CD1c-positive myeloid dendritic cell (primary cell): ENCODE results near the gene LCN2.
"Not testable (repeated sequence)": the region's sequence is repeated elsewhere in the genome, so short reads cannot be mapped to it uniquely, and the experiment has no call there.

Source experiments
- DNase-seq: peaks from one replicate; pipeline ENCODE4 v3.0.0-alpha.2; 2016; ENCODE audit errors: extremely low spot score

The LCN2 gene

DNA sequence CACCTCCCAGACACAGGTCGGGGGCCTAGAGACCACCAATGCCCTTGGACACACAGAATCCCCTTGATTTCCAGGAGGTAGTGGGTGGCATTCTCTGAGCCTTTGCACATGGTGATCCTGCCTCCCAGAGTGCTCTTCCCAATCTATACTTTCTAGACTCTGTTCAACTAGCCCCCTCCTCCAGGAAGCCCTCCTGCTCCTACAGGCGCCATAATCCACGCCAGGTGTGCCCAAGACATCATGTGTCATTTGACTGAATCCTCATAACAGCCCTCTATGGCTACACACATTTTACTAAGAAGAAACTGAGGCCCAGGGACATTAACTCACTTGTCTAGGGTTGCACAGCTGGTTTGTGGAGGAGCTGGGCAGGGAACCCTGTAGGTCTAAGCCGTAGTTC, 18.0 kb downstream of the LCN2 start:
- DNase-seq: no peak

DNA sequence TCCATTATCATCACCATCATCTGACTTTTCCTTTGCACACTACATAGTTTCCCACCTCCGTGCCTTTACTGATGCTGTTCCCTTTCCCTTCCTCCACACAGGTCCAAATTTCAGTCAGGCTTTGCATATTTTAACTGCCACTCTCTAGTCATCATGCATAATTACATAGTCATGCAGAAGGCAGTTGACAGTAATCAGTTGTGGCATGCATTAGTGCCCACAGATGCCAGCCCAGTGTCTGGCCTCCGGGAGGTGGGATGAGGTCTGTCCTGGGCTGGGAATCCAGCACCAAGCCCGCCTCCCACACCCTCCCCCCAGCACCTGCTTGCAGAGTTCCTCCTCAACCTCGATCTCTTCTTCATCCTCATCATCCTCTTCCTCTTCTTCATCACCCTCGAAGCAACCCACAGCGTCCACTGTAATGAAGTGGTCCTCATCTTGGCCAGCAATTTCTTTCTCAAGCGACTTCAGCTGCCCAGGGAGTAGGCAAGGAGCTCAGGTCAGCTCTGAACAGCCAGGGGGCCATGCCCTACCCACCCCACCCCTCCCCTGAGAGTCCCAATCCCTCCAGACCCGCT, 19.6 kb downstream of the LCN2 start:
- DNase-seq: no peak

DNA sequence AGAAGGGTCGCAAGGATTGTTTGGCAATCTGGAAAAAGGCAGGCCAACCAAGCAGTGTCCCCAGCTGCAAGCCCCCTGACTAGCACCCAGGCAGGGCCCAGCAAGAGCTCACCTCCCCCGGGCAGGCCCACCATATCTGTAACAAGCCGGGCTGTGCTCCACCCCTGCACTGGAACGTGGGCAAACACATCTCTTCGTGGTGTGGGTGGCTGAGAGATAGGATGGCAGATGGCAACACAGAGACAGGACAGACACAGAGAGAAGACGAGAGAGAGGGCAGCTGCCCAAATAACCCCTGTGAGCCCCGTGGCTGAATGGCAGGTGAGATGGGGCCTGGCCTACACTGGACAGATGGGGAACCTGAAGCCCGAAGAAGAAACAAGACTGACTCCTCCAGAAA, 20.2 kb downstream of the LCN2 start:
- DNase-seq: no peak

DNA sequence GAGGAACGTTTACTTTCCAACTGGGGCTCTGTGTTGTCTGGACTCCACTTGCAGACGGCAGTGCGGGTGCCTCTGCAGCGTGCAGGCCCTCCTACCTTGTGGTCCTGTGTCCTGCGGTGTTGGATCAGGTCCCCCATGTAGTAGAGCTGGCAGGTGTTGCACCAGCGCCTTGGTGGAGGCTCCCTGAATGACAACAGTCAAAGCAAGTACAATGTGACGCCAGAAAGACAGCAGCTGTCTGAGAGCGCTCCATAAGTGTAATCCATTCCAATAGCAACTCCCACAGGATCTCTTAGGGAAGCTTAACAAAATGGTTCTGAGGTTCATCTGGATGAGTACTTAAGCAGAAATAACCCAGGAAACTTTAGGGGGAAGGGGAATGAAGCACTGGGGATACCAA, 20.7 kb downstream of the LCN2 start:
- no peak for DNase-seq

DNA sequence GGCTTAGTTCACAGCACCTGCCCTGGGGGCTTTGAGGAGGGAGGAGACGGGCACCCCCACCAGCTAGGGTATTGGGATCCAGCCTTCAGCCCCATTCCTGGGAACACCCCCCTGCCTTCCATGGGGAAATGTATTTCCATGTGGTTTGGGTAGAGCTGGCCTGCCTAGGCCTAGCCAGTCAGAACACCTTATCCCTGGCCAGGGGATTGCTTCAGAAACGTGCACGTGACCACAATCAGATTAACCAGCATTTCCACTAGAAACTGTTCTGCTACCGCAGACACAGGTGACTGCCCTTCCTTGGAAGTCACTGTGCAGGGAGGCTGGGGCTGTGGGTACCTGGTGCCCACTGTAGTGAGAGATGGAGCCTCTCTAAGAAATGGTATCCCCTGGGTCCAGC, 24.8 kb downstream of the LCN2 start:
- no peak for DNase-seq

DNA sequence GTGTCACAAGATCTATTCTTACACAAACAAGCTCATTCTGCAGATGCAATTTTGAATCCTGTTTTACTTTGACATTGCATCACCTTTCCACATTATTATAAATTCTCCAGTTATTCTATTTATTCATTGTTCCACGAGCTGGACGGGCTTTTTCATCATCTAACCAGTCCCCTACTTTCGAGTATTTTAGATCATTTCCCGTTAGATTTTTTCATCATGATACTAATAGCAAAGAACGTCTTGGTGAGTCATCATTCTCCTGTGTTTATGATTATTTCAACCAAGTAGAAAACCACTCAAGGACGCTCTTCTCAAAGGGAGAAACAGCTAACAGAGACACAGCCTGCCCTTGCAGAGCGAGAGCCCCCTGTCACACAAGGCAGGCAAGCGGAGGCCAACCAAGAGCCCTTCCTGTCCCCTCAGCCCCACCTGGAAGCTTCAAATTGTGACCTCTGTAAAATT, 25.9 kb downstream of the LCN2 start:
- DNase-seq: no peak

DNA sequence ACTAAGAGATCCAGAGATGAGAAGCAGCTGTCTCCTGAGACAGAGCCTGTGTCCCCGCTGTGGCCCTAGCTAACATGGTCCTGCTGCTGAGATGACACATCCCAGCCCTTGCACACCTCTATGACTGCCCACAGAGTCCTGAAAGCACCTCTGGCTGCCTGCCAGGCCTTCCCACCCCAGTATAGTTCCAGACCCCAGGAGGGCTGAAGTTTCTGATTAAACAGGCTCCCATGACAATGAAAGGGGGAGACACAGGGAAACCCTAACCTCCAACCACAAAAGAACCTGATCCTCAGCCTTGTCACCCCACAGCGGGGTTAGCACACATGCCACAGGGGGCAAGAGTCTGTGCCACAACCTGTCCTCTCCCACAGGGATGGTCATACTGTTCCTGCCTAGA, 26.5 kb downstream of the LCN2 start:
- DNase-seq: no peak

DNA sequence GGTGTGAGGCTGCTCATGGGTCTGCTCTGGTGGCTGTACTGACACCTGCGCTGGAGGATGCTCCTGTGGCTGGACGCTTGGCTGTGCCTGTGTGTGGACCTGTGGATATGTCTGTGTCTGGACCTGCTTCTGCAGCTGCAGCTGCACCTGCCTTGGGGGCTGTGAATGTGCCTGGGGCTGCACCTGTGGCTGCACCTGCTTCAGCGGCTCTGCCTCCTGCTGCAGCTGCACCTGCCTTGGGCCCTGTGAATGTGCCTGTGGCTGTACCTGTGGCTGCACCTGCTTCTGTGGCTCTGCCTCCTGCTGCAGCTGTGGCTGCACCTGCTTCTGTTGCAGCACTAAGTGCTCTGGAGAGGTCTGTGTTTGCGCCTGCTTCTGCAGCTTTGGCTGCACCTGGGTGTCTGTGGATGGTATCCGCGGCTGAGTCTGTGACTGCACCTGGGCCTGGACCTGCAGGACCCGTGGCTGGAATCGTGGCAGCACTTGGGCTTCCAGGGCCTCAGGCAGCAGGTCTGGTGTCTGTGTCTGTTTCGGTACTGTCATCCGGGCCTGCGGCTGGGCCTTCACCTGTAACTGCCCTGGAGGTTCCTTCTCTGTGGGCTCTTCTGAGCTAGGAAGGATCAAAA, 29.7 kb downstream of the LCN2 start:
- no peak for DNase-seq

DNA sequence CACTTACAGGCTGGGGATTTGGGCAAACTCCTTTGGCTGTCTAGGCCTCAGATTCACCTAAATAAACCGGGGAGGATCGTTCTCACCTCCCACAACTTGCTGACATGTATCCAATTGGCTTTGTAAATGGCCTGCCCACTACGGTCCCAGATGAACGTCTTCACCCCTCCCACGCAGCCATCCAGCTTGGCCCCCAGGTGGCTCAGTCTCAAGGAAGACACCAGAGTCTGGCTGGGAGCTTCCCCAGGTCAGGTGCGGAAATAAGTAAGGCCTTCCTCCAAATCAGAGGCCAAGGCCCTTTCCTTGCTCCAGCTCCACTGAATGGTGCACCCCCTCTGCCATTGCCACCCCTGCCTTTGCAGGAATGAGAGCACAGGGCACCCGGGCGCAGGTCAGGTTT, 30.7 kb downstream of the LCN2 start:
- DNase-seq: no peak

DNA sequence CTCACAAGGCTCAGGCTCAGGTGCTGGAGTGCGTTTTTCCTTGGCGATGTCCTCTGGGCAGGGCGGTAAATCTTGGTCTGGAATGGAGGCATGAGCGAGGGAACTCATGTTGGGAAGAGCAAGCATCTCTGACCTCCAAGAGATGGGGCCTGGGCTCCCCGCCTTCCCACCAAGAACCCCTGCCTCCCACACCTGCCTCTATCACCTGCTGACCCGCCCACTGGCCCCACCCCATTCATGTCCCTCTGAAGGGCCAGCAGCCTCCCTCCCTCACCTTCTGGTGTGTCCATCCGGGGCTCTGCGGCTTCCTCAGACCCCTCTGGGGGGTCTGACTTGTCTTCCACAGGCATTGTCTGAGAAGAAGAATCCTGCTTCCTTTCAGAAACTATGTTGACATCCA, 31.2 kb downstream of the LCN2 start:
- DNase-seq: no peak

DNA sequence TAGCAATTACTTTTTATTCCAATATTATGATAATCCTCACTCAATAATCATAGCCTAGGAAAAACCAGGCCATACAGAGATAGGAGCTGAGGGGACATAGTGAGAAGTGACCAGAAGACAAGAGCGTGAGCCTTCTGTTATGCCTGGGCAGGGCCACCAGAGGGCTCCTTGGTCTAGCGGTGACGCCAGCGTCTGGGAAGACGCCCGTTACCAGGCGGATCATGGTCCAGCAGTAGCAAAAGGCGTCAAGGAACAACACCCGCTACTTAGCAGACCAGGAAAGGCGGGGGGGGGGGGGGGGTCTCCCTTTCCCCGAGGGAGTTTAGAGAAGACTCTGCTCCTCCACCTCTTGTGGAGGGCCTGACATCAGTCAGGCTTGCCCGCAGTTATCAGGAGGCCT, 32.2 kb downstream of the LCN2 start:
- DNase-seq: not testable (repeated sequence)

DNA sequence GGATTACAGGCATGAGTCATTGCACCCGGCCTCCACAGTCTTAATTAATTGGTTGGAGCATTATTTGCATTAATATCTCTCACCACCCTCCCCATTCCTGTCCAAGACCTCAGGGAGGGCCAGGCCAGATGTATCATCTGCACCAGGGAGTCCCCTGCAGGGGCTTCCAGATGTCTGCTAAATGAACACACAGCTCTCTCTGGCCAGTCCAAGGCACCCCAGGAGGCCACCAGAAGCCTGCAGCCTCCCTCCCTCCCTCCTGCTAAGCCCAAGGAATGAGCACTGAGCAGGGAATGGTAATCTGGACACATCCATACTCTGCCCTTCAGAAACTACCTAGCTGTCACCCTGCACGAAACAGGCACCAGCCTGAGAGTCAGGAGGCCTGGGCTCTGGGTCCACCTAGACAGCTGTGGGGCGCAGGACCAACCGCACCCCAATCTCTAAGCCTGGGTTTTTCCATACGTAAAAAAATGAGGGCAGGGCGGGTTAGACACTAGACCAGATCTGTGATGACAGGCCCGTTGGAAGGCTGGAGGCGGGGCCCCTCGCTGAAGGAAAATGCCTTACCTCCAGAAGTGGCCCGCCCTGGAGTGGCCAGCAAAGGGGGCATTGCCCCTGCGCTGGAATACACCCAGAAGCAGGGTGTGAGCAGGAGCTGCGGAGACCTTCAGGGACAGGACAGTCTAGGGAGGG, 33.8 kb downstream of the LCN2 start:
- no peak for DNase-seq

DNA sequence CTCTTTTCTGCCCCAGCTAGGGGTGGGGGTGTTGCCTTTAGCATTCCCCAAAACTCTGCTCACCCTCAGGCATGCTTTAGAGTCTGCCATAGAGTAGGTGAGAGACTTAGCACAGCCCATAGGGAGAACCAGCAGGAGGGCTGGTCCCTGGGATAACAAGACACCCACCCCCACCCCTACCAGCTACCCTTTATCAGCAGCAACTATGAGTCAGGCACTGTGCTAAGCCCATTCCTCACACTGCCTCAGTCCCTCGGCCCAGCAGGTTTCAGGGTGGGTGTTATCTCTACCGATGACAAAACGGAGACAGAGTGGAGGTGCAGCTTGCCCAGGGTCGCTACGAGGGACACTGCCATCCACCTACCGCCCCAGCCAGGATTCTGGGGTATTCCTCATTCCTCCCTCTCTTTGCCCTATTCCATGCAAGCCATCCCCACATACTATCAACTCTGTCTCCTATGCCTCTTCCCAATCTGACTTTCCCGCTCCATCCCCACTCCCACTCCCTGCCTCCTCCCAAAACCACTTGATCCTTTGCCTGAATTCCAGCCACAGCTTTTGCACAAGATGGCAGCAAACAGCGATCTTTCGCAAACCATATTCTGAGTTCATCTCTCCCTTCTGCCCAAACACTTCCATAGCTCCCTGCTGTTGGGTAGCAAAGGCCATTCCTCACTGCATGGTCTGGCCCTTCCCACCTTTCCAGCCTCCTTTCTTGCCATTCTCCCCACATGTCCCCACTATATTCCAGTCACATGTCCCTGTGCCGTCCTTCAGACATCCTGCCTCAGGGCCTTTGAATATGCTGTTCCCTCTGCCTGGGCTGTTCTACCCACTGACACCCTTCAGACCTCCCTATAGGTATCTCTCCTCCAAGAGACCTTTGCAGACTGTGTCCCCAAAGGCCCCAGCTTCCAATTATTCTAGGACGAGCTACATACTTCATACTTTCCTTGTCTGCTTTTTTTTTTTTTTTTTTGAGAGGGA, 37.0 kb downstream of the LCN2 start:
- no peak for DNase-seq

DNA sequence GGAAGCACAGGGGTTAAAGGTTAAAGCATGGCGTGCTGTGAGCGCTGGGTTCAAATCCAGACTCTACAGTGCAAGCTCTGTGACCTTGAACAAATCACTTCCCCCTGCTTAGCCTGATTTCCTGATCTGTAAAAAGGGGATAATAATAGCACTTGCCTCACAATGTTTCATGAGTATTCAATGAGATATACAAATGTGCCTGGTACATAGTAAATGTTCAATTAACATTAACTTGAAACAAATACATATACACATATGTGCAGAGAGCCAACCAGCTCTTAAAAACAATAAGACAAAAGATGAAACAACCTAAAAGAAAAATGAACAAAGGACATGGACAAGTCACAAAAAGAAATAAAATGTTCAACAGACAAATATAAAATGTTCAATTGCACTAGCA, 38.1 kb downstream of the LCN2 start:
- DNase-seq: no peak

DNA sequence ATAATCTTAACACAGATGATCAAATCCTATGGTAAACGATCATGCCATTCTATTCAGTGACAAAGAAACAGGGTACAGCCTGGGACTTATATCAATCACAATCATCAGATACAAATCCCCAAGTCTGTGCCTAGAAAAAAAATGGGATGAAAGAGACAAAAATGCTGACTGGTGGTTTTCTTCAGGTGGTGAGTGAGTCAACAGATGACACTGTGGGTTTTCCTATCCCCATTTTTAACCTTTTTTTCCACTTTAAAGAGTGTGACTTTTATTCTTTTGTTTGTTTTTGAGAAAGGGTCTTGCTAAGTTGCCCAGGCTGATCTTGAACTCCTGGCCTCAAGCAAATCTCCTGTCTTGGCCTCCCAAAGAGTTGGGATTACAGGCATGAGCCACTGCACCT, 39.0 kb downstream of the LCN2 start:
- DNase-seq: no peak

DNA sequence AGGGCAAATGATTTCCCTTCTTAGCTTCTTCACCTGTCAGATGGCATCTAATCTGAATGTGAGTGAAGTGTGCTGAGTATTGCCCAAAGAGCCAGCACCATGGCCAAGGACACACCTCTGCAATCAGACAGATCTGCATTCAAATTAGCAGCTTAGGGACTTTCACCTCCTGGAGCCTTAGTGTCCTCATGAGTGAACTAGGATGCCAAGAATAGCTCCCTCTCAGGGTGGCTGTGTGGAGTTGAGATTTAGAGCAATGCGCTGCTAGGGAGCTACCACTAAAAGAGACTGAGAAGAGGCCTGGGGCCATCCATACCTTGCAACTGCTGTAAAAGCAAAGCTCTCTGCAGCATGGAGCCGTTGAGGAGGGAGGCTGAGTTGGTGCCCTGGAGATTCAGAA, 40.8 kb downstream of the LCN2 start:
- no peak for DNase-seq

DNA sequence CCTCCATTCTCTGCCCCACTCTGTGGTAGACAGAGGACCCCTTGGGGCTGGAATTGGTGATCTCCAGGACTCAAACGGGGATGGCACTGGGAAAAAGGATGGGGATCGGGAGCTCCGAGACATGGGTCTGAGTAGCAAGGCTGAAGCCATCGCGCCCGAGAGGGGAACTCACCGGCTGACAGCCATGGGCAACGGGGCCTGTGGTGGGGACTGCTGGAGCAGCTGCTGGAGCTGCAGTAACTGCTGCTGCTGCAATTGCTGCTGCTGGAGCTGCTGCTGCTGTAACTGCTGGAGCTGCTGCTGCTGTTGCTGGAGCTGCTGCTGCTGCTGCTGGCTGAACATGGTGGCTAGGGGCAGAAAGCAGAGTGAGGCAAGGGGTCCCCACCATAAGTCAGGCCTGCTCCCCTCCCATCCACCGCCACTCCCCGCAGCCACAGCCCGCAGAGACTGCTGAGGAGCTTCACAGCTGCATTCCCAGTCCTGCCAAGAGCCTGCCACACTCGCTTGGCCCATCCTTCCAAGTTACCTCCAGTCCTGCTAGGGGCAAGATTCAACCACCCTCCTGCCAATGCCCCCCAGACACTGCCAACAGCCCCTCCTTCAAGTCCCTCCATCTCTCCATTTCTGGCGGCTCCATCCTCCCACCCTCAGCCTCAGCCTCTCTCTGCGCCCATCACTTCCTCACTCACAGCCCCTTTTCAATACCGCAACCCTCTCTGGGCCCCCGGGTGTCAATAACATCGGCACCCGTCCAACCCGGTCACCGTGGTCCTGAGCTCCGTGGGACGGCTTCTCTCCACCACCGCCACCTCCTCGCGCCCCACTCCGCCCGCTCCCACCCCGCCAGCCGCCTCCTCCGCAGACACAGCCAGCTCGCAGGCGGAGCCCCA, 41.5 kb downstream of the LCN2 start:
- no peak for DNase-seq

DNA sequence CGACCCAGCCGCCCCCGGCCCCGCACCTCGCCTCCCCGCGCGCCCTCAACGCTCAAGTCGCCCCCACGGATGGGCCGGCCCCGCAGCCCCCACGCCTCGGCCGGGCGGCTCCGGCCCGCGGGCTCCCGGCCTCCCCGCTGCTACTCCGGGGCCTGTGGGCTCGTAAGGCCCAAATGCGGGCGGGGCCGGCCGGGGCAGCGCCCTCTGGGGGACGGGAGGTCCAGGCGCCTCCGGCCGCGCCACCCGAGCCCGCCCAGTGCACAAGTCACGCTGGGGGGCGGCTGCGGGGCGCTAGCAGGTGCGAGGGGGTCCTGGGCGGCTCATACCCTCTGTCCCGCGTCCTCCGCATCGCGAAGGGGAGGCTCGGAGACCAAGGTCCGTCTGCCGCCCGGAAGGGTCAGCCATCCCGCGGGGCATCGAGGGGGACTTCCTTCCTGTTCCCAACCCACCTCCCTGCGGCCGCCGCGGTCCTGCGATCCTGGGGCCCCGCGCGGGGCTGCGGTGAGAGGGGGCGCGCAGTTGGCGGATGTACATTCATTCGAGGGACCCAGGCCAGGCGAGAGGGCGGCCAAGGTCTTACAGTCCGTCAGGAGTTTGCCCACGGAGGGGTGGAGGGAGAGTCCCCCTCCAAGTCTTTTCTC, 42.3 kb downstream of the LCN2 start, which contains the start of gene CIZ1:
Gene CIZ1, minus strand, starts transcription at position 167 of the 641 bp plus-strand sequence. CDS start 715 bp downstream, outside the sequence.
- DNase-seq: peak; percentile 89

DNA sequence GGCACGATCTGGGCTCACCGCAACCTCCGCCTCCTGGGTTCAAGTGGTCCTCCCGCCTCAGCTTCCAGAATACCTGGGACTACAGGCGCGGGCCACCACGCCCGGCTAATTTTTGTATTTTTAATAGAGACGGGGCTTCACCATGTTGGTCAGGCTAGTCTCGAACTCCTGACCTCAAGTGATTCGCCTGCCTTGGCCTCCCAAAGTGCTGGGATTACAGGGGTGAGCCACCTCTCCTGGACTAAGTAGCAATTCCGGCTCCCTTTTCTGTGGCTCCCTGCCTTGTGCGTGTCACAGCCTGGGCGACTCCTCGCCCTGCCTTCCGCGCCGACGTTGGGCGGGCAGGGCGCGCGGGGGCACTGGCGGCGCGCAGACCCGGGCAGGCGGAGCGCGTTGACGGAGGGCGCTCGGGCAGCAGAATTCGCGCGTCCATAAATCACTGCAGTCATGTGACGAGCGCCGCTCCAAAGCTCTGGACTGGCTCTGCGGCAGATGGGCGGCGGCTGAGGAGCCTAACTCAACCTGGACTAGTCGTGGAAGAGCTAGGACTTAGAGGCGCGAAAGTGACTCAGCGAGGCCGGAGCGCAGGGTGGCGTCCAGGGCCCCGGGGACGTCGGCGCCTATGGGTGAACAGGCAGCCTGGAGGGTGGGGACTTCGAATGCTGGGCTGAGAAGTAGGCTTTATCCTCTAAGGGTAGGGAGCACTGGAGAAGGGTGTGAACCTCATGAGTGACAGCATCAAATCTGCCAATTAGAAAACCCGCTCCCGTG, 43.5 kb downstream of the LCN2 start:
- peak; percentile 88 for DNase-seq
